ENCODE data around the gene AIPL1.
"Not testable (repeated sequence)": the region's sequence is repeated elsewhere in the genome, so short reads cannot be mapped to it uniquely, and the experiment has no call there.

The AIPL1 gene, protein sequence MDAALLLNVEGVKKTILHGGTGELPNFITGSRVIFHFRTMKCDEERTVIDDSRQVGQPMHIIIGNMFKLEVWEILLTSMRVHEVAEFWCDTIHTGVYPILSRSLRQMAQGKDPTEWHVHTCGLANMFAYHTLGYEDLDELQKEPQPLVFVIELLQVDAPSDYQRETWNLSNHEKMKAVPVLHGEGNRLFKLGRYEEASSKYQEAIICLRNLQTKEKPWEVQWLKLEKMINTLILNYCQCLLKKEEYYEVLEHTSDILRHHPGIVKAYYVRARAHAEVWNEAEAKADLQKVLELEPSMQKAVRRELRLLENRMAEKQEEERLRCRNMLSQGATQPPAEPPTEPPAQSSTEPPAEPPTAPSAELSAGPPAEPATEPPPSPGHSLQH

DNA sequence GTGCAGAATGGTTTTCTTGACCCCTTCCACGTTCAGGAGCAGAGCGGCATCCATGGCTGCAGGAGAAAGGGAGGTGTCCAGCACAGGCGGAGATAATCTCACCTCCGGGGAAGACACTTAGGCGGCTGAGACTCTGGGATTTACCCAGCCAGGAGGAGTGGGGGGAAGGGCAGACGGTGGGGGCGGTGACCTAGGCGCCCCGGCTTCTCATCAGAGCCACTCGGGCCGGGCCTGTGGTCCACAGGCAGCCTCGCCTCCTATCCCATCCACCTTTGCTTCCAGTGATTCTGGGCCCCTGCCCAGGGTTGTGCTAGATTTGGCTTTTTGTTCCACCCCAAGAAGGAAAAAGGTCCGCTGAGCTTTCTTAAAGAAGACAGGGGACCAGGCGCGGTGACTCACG, at the start of gene AIPL1:
Gene AIPL1 (minus strand): TSS at position 71 of the 400 bp plus-strand sequence. CDS start 17 bp downstream, at position 54.
- DNase-seq: no peak

- DNase-seq: no peak
Measured at GRCh38 chr17:6483507-6483906, 48.6 kb upstream of the AIPL1 start.

- not testable (repeated sequence) for DNase-seq
Measured at GRCh38 chr17:6482796-6483195, 47.9 kb upstream of the AIPL1 start.

GRCh38 chr17:6482105-6482455, 47.2 kb upstream of the AIPL1 start:
- no peak for DNase-seq

DNA sequence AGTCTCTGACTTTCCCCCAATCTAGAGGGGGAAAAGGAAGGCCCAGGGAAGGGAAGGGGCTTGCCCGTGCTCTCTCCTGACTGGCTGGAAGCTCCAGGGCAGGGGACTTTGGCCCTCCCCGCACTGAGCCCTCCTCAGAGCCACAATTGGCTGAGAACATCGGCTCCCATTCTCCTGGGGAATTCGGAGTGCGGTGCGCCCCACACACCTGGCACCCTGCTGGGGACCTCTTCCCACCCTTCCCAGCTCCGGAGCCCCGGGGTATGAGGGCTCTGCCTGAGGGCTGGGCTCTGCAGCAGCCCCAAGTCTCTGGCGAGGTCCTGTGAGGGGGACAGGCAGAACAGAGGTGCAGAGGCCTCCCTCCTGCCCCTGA, 45.4 kb upstream of the AIPL1 start:
- DNase-seq: no peak

- DNase-seq: no peak
Measured at GRCh38 chr17:6479622-6480302, 44.8 kb upstream of the AIPL1 start.

DNA sequence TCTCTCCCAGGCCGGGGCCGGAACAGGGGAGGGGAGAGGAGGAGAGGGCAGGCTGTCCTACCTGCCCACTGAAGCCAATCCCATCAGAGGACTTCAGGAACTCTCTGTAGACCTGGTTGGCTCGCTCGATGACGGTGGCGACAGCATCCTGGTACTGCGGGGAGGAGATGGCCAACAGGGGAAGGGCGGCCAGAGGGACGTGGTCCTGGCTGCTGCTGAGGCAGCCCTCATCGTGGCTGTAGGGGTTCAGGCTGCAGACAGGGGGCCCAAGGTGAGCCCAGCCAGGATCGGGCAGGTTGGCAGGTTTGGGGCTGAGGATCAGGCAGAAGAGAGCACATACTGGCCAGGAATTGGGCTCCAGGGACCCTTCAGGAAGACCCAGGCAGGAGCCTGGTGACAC, 43.6 kb upstream of the AIPL1 start:
- DNase-seq: no peak

- no peak for DNase-seq
Measured at GRCh38 chr17:6477831-6478383, 43.0 kb upstream of the AIPL1 start.

- no peak for DNase-seq
Measured at GRCh38 chr17:6476810-6477179, 41.9 kb upstream of the AIPL1 start.

DNA sequence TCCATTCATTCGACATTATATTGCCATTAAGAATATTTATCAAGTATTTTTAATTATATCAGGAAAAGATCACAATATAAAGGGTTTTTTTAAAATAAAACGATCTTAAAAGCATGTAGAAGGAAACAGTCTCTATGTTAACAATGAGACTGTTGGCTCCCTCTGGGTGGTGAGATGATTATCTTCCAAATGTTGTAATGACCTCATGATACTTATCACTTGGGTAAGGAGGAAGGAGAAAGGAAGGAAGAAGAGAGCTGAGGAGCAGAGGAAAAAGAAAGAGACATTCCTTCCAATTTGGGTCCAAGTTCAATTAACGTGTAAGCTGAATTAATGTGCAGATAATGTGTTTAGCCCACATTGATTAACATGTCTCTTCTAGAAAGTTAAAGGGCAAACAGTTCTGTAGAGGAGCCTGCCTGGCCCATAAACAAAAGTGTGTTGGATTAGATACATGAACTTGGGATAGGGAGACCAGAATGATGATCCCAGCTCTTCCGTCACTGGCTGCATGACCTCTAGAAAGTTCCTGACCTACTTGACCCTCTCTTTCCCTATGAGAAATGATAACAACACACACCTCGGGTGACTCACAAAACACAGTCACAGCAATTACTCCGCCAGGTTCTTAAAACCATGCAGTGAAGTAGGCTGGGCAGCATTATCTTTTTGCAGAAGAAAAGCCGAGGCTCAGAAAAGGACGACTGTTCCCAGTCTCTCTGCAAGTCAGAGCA, 41.3 kb upstream of the AIPL1 start:
- DNase-seq: no peak

GRCh38 chr17:6475411-6475810, 40.5 kb upstream of the AIPL1 start:
- DNase-seq: no peak

- no peak for DNase-seq
Measured at GRCh38 chr17:6474906-6475305, 40.0 kb upstream of the AIPL1 start.

GRCh38 chr17:6474376-6474775, 39.5 kb upstream of the AIPL1 start:
- no peak for DNase-seq

DNA sequence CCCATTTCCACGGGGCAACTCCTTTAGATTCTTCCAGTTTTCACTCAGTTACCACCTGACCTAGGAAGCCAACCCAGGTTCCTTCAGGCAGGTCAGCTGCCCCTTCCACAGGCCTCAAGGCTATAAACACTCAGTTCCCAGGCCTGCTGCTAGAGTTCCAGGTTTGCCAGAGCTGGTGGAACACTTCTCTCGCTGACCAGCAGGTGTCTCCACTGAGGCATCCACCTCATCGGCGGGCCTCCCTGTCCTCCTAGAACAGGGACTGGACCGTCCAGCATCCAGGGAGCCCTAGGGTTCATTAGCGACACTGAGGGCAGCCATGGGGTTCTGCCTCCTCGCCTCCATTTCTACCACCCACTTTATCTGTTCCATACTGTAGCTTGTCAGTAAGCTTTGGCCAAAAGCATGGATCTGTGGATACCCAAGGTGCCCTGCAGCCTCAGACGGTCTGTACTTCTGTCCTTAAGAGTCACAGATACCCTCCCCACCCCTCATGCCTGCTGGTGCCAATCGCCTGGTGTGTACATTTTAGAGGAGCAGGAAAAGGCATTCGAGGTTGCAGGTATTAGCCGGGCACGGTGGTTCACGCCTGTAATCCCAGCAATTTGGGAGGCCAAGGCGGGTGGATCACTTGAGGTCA, 38.3 kb upstream of the AIPL1 start:
- DNase-seq: peak; percentile 77 to 80

GRCh38 chr17:6472517-6472916, 37.6 kb upstream of the AIPL1 start:
- DNase-seq: no peak

DNA sequence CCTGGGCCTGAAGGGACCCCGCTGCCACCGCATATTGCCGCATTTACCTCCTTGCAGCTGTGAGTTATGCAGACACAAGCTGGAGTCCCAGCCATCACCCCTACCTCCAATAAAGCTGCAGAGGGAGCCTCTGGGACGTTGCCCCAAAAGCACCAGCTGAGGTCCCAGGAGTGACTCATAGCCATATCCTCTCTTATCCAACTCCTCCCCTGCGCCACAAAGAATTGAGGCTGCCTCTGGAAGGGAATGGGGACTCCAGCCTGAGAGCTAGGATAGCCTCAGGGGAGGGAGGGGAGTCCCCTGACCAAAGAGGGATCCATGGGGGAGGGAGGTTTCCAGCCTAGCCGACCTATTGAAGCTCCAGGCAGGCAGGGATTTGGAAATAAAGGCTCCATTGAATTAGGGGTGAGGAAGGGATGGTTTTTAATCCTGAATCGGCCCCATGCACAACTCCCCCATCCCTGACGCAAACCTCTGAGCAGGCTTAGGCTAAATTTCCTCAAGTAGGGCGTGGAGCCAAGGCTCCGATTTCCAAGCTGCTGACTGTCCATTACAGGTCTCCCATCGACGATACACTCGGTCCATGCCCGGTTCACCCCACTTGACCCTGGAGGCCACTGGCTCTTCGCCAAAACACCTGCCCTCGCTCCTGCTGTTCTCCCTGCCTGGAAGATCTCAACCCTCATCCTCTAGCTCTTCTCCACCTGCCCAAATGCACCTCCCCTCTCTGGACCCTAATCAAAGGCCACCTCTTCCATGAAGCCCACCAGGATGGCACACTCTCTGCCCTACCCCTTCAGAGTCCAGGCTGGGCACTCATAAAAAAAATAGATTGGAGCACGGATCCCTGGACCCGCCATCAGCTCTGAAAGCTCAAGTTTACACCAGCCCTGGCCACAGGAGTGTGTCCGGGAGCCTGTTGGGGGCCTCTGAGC, 36.9 kb upstream of the AIPL1 start:
- no peak for DNase-seq

DNA sequence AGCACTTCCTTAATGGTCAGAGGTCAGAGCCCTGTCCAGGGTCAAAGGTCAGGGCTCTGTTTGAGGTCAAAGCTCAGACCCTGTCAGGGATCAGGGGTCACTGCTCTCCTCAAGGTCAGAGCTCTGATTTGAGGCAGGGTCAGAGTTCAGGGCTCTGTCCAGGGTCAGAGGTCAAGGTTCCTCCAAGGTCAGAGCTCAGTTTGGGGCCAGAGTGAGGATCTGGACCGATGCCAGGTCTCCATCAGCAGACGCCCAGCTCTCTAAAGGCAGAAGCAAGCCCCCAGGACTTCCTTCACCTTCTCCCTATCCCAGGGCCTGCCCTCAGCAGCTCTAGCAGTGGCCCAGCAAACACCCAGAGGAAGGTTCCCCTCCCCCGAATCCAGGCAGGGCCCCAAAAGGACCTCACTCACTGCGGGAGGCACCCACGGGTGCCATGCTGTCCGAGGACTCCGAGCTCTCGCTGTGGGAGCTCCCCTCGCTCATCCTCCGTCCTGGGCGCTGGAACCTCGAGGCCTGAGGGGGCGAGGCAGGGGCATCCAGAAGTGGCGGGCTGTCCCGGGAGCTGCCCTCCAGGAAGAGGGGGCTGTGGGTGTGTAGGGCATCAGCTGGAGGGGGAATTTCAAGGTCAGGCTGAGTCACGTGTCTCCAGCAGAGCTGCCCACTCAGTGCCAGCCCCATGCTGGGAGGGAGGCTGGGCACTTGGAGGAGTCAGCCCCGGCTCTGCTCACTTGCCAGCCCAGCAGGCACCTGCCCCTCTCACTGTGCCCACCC, 36.0 kb upstream of the AIPL1 start:
- DNase-seq: no peak

GRCh38 chr17:6470146-6470718, 35.3 kb upstream of the AIPL1 start:
- DNase-seq: no peak

DNA sequence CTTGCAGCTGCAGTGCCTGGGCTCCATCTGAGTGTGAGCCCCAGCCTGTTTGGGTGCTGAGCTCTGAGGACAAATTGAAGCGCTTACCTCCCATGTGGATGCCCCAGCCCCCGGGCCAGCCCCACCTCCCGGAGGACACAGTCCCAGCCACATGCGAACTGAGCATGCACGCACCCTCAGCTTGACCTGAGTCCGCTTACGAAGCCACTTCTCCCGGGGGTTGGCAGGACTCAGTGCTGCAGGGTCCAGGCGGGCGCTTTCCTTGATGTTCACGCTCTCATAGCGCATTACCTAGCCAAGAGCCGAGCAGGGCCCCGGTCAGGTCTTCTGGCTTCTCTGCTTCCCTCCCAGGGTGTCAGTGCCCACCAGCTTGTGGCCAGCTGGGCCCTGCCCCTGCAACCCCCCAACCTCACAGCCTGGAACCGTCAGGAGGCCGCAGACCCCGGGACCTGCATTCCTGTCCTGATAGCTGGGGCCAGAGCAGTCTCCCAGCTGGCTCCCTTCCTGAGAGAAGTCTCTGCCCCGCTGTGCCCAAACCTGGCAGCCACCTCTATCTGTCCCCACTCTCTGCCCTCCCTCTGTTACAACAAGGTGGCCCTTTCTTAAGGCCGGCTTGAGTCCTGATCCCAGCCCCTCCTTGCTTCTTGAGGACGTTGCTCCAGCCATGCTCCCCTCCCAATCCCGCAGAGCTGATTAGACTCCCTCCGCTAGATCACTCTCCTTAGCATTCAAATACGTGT, 33.3 kb upstream of the AIPL1 start:
- no peak for DNase-seq

DNA sequence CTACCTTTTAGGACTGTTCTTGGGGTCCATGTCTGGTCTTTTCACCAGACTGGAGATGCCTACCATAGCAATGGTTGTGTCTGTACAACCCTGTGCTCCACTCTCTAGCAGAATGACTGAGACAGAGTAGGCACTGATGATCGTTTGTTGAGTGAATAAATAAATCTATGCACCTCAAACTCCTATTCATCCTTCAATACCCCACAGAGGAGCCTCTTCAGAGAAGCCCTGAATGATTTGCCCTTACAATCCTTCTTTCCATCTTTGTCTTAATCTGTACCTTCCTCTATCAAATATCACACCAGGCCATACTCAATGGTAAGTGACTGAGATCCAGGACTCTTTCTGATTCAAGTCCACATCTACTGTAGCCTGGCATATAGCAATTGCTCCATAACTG, 32.6 kb upstream of the AIPL1 start:
- no peak for DNase-seq
